Measurements from ENCODE around the gene SLC6A3.

DNA sequence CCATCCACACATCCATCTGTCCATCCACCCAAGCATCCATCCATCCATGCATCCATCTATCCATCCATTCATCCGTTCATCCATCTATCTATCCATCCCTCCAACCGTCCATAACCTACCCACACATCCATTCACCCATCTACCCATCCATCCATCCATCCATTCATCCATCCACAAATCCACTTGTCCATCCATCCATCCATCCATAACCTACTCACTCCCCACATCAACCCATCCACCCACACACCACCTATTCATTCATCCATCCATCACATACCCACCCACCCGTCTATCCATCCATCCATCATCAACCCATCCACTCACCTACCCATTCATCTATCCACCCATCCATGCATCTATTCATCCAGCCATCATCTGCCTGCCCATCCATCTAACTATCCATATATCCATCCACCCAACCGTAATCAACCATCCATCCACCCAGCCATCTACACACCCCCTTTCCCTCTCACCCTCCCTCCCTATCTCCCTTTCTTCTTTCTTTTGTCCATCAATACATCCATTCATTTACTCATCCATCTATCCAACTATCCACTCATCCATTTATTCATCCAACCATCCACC, 56.8 kb downstream of the SLC6A3 start:
- TF ChIP-seq, protein P1, sequence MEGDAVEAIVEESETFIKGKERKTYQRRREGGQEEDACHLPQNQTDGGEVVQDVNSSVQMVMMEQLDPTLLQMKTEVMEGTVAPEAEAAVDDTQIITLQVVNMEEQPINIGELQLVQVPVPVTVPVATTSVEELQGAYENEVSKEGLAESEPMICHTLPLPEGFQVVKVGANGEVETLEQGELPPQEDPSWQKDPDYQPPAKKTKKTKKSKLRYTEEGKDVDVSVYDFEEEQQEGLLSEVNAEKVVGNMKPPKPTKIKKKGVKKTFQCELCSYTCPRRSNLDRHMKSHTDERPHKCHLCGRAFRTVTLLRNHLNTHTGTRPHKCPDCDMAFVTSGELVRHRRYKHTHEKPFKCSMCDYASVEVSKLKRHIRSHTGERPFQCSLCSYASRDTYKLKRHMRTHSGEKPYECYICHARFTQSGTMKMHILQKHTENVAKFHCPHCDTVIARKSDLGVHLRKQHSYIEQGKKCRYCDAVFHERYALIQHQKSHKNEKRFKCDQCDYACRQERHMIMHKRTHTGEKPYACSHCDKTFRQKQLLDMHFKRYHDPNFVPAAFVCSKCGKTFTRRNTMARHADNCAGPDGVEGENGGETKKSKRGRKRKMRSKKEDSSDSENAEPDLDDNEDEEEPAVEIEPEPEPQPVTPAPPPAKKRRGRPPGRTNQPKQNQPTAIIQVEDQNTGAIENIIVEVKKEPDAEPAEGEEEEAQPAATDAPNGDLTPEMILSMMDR (IDR thresholded peaks at IDR 0.05 in 4 of 5, conservative IDR thresholded peaks at IDR 0.05 in 1 of 5) = no peak
- TF ChIP-seq POLR2A (IDR thresholded peaks at IDR 0.05) = no peak
